ENCODE data around the gene SEC24C. TPM values are rescaled to one million over a fixed set of nuclear protein-coding genes. Genes with fewer than 3 reads are reported as not detected.

Gene SEC24C
- total RNA-seq, 1 donor from 2014 or later, result 99.0 TPM

GRCh38 chr10:73813333-73813732 is 69.2 kb downstream of the SEC24C start:
- peaks cover 18% of the 10 kb centered on the region for H3K4me1 ChIP-seq (ENCODE audit: insufficient read depth, low read length)
- Mint-ChIP-seq H3K36me3 (ENCODE audit: low read depth, unreplicated experiment) (peaks cover 25% of the 10 kb centered on the region), H3K4me1 (ENCODE audit: low read depth, unreplicated experiment) (peaks cover 18% of the 10 kb centered on the region), H3K27me3 (ENCODE audit: low read depth, unreplicated experiment) (no peaks in the 10 kb centered on the region), H3K4me3 (ENCODE audit: unreplicated experiment) (no peak overlapping the region), H3K9me3 (ENCODE audit: unreplicated experiment) (no peaks in the 10 kb centered on the region), H3K27ac (ENCODE audit: unreplicated experiment) (no peak overlapping the region)
- no peak overlapping the region for H3K4me3 ChIP-seq (ENCODE audit: insufficient read depth, low read depth, low read length)
- peaks cover 6% of the 10 kb centered on the region for H3K79me2 ChIP-seq (ENCODE audit: insufficient read depth, low read length)
- DNase-seq (ENCODE audit: low read depth), result no peak
- H3K27ac ChIP-seq (ENCODE audit: low read depth, low read length), result no peak overlapping the region
- H3K36me3 ChIP-seq (ENCODE audit: insufficient read depth, low read length), result peaks cover 4% of the 10 kb centered on the region
- peaks cover 12% of the 10 kb centered on the region for H4K20me1 ChIP-seq (ENCODE audit: insufficient read depth, low read length)
- H3K4me2 ChIP-seq (ENCODE audit: low read length), result no peak overlapping the region
- FAIRE-seq, result no peak
- H3K9me3 ChIP-seq (ENCODE audit: insufficient read depth, low read depth, low read length), result no peaks in the 10 kb centered on the region
- TF ChIP-seq EZH2 (IDR thresholded peaks at IDR 0.05; ENCODE audit: insufficient read depth, low read length), result no peak
- no peak for TF ChIP-seq CTCF (IDR thresholded peaks at IDR 0.05; ENCODE audit: insufficient read depth, low read depth, low read length)
- no peak overlapping the region for H3K9ac ChIP-seq (ENCODE audit: low read length)
- H3K27me3 ChIP-seq (ENCODE audit: insufficient read depth, low read length), result no peaks in the 10 kb centered on the region
- H2AFZ ChIP-seq (ENCODE audit: low read depth, low read length), result no peak overlapping the region

DNA sequence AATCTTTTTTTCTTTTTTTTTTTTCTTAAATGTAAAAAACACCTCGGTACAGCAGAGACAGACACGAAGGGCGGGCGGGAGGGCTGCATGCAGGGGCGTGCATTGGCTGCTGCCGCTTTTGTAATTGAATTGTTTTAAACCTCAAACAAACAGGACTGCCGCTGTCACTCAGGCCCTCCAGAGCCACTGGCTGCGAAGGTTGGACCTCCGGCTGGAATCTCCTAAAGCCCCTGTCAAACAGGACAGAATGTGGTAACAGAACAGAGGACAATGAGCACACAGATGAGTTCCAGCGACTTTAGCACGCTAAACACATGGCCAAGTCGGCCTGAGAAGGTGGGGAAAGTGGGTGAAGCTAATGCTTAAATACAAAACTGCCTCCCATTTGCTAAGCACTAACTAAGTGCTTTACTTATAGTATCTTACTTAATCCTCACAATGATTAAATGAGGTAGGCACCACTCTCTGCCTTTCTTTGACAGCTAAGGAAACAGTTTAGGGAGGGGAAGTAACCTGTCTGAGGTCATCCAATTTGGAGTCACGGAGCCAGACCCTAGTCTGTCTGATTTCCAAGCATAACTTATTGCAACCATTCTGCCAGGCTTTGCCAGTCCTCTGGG is 70.2 kb downstream of the SEC24C start:
- Histone ChIP-seq H3K4me3 (ENCODE audit: insufficient read depth, low read depth, low read length) (no peak overlapping the region), H4K20me1 (ENCODE audit: insufficient read depth, low read length) (peaks cover 5% of the 10 kb centered on the region), H3K9me3 (ENCODE audit: insufficient read depth, low read depth, low read length) (no peaks in the 10 kb centered on the region), H3K27me3 (ENCODE audit: insufficient read depth, low read length) (no peaks in the 10 kb centered on the region), H3K9ac (ENCODE audit: low read length) (no peak overlapping the region), H3K79me2 (ENCODE audit: insufficient read depth, low read length) (peaks cover 6% of the 10 kb centered on the region), H2AFZ (ENCODE audit: low read depth, low read length) (no peak overlapping the region), H3K4me2 (ENCODE audit: low read length) (no peak overlapping the region), H3K4me1 (ENCODE audit: insufficient read depth, low read length) (peaks cover 19% of the 10 kb centered on the region), H3K36me3 (ENCODE audit: insufficient read depth, low read length) (peaks cover 4% of the 10 kb centered on the region), H3K27ac (ENCODE audit: low read depth, low read length) (no peak overlapping the region)
- no peak for DNase-seq (ENCODE audit: low read depth)
- Mint-ChIP-seq H3K27ac (ENCODE audit: unreplicated experiment) (no peak overlapping the region), H3K4me3 (ENCODE audit: unreplicated experiment) (no peak overlapping the region), H3K9me3 (ENCODE audit: unreplicated experiment) (no peaks in the 10 kb centered on the region), H3K27me3 (ENCODE audit: low read depth, unreplicated experiment) (no peaks in the 10 kb centered on the region), H3K4me1 (ENCODE audit: low read depth, unreplicated experiment) (peaks cover 10% of the 10 kb centered on the region), H3K36me3 (ENCODE audit: low read depth, unreplicated experiment) (peaks cover 20% of the 10 kb centered on the region)
- no peak for FAIRE-seq
- TF ChIP-seq CTCF (IDR thresholded peaks at IDR 0.05; ENCODE audit: insufficient read depth, low read depth, low read length), result no peak
- no peak for TF ChIP-seq EZH2 (IDR thresholded peaks at IDR 0.05; ENCODE audit: insufficient read depth, low read length)

Measured in astrocyte (in vitro differentiated cells and primary cell).